Breast epithelium (tissue), 3 donors: ENCODE results near the gene EPHA1.

Source experiments
- CTCF ChIP-seq, 3 donors: fragments of 450-650 bp; IDR thresholded peaks; one replicate each; pipeline ENCODE4 v1.5.1; 2016 to 2017; ENCODE audit warnings: antibody characterized with exemption in 3 of 3, mild to moderate bottlenecking in 3 of 3, moderate library complexity in 3 of 3
- POLR2AphosphoS5 ChIP-seq, 3 donors: sonication (generic); formaldehyde crosslinking; IDR thresholded peaks; one replicate each; pipeline ENCODE4 v1.6.1; 2017; ENCODE audit warnings: antibody characterized with exemption in 3 of 3

DNA sequence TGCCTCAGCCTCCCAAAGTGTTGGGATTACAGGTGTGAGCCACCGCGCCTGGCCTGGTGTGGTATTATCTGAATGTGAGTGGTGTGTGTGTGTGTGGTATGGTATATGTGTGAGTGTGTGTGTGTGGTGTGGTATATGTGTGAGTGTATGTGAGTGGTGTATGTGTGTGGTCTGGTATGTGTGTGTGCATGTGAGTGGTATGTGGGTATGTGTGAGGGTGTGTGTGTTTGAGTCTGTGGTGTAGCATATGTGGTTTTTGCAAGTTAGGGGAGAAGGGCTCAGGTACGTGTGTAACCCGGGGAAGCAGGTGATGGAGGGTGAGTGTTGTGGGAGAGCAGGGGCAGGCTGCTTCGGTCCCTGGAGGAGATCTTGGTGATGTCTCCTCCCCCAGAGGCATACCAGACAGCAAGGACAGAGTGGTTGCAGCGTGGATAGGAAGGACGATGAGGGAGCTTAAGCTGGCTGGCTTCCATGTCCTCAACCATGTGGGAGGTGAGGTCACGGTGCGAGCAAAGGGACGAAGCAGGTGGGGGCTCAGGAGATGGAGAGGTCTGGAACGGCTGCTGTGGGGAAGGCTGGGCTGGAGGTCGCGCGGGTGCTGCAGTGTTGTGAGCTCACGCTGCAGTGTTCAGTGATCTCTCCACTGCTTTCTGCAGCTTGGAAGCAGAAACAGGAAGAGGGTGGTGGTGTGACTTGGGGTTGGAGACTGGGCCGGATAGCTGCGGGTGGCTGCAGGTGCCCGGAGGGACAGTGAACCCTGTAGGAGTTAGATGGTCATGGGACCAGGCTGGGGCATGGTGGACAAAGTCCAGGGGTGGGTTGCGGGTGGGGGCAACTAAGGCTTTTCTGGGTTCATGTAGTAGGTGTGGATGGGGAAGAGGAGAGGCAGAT, 22.5 kb downstream of the EPHA1 start:
- TF ChIP-seq CTCF (IDR thresholded peaks at IDR 0.05) (no peak), POLR2AphosphoS5 (IDR thresholded peaks at IDR 0.05) (no peak)
